Measurements from ENCODE around the gene SETDB2.

The SETDB2 gene

GRCh38 chr13:49464621-49465325 is 20.7 kb downstream of the SETDB2 start:
- DNase-seq (ENCODE audit: extremely low read depth in 1 of 2, low read depth in 1 of 2): no peak

- no peak for DNase-seq (ENCODE audit: extremely low read depth in 1 of 2, low read depth in 1 of 2)
These were observed 22.3 kb downstream of the SETDB2 start for GRCh38 chr13:49466292-49466838.

GRCh38 chr13:49472186-49472585 is 28.1 kb downstream of the SETDB2 start:
- DNase-seq (ENCODE audit: extremely low read depth in 1 of 2, low read depth in 1 of 2): no peak

- DNase-seq (ENCODE audit: extremely low read depth in 1 of 2, low read depth in 1 of 2): no peak
These were observed 32.5 kb downstream of the SETDB2 start for GRCh38 chr13:49476529-49476928.

GRCh38 chr13:49481788-49482187 is 37.7 kb downstream of the SETDB2 start:
- DNase-seq (ENCODE audit: extremely low read depth in 1 of 2, low read depth in 1 of 2): no peak

- DNase-seq (ENCODE audit: extremely low read depth in 1 of 2, low read depth in 1 of 2): no peak
These were observed 44.5 kb downstream of the SETDB2 start for GRCh38 chr13:49488563-49488962.

GRCh38 chr13:49494645-49495044 is 50.6 kb downstream of the SETDB2 start:
- DNase-seq (ENCODE audit: extremely low read depth in 1 of 2, low read depth in 1 of 2): no peak

- DNase-seq (ENCODE audit: extremely low read depth in 1 of 2, low read depth in 1 of 2): peak; percentile 74 to 76
These were observed 52.0 kb downstream of the SETDB2 start, which contains the start of gene PHF11 for GRCh38 chr13:49495783-49496762. TSS of gene PHF11 (plus strand) at chr13:49495953. CDS start at chr13:49496002, 49 bp downstream.

- peak in 1 of 2 donors; percentile 18 for DNase-seq (ENCODE audit: extremely low read depth in 1 of 2, low read depth in 1 of 2)
These were observed 52.8 kb downstream of the SETDB2 start for GRCh38 chr13:49496837-49497236.

- no peak for DNase-seq (ENCODE audit: extremely low read depth in 1 of 2, low read depth in 1 of 2)
These were observed 53.2 kb downstream of the SETDB2 start for GRCh38 chr13:49497272-49497671.

- no peak for DNase-seq (ENCODE audit: extremely low read depth in 1 of 2, low read depth in 1 of 2)
These were observed 54.1 kb downstream of the SETDB2 start for GRCh38 chr13:49498206-49498605.

GRCh38 chr13:49499889-49500660 is 56.0 kb downstream of the SETDB2 start:
- DNase-seq (ENCODE audit: extremely low read depth in 1 of 2, low read depth in 1 of 2): no peak

- no peak for DNase-seq (ENCODE audit: extremely low read depth in 1 of 2, low read depth in 1 of 2)
These were observed 58.9 kb downstream of the SETDB2 start for GRCh38 chr13:49502954-49503353.

- no peak for DNase-seq (ENCODE audit: extremely low read depth in 1 of 2, low read depth in 1 of 2)
These were observed 59.9 kb downstream of the SETDB2 start for GRCh38 chr13:49503951-49504350.

- DNase-seq (ENCODE audit: extremely low read depth in 1 of 2, low read depth in 1 of 2): no peak
These were observed 68.5 kb downstream of the SETDB2 start for GRCh38 chr13:49512578-49512977.

GRCh38 chr13:49516467-49516866 is 72.4 kb downstream of the SETDB2 start:
- no peak for DNase-seq (ENCODE audit: extremely low read depth in 1 of 2, low read depth in 1 of 2)

GRCh38 chr13:49517461-49517860 is 73.4 kb downstream of the SETDB2 start:
- DNase-seq (ENCODE audit: extremely low read depth in 1 of 2, low read depth in 1 of 2): no peak

GRCh38 chr13:49521224-49521623 is 77.2 kb downstream of the SETDB2 start:
- DNase-seq (ENCODE audit: extremely low read depth in 1 of 2, low read depth in 1 of 2): no peak

GRCh38 chr13:49524740-49525501 is 80.8 kb downstream of the SETDB2 start:
- no peak for DNase-seq (ENCODE audit: extremely low read depth in 1 of 2, low read depth in 1 of 2)

GRCh38 chr13:49527123-49527522 is 83.0 kb downstream of the SETDB2 start:
- DNase-seq (ENCODE audit: extremely low read depth in 1 of 2, low read depth in 1 of 2): no peak

Measured in activated CD8-positive, alpha-beta memory T cell treated with anti-CD3 and anti-CD28 coated beads for 1 hour (primary cell).